OCI-LY1 (cell line): ENCODE measurements around the gene LGALS9C.
"Not testable (repeated sequence)": the region's sequence is repeated elsewhere in the genome, so short reads cannot be mapped to it uniquely, and the experiment has no call there.

Source experiments
- CTCF ChIP-seq: fragments of 200-600 bp; sonication (generic), shearing (Covaris generic); IDR thresholded peaks from 2 replicates; pipeline ENCODE4 v1.5.1; 2017; ENCODE audit warnings: mild to moderate bottlenecking, antibody characterized with exemption, low read length, moderate library complexity, mixed read lengths
- EZH2 ChIP-seq: fragments of 200-600 bp; sonication (generic), shearing (Covaris generic); IDR thresholded peaks from 2 replicates; pipeline ENCODE4 v1.8.0; 2017; ENCODE audit warnings: borderline replicate concordance, mixed run types, mild to moderate bottlenecking, antibody characterized with exemption, low read length, moderate library complexity, mixed read lengths

GRCh38 chr17:18542907-18543306 is 66.3 kb downstream of the LGALS9C start:
- TF ChIP-seq CTCF, EZH2: not testable (repeated sequence)
